ENCODE measurements around the gene APOM. TPM values are rescaled to one million over a fixed set of nuclear protein-coding genes. Genes with fewer than 3 reads are reported as not detected.
A peak's percentile ranks its signal among the peaks of the same experiment; 100 is the strongest.

APOM gene
- total RNA-seq, 1 donor from 2014 or later: 2.6 TPM

DNA sequence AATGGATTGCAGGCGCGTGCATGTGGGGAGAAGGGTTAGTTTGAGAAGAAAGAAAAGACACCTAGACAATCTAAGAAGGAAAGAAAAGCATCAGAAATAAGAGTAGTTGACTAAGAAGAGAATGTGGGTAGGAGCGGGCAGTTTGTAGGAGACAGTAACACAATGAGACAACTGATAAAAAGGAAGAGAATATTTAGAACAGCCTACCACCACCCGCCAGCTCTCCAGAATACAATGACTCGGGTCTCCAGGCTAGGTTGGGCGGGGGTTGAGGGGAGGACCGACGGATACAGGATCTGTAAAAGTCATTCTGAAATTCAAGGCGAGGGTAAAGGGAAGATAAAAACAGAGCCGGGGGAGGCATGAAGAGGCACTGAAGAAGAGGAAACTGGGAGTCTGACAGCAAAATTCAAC, 46.7 kb downstream of the APOM start:
- ATAC-seq (peak; percentile 1), DNase-seq (no peak)
- H3K9me3 ChIP-seq: no peaks in the 10 kb centered on the region
- TF ChIP-seq, protein P1, sequence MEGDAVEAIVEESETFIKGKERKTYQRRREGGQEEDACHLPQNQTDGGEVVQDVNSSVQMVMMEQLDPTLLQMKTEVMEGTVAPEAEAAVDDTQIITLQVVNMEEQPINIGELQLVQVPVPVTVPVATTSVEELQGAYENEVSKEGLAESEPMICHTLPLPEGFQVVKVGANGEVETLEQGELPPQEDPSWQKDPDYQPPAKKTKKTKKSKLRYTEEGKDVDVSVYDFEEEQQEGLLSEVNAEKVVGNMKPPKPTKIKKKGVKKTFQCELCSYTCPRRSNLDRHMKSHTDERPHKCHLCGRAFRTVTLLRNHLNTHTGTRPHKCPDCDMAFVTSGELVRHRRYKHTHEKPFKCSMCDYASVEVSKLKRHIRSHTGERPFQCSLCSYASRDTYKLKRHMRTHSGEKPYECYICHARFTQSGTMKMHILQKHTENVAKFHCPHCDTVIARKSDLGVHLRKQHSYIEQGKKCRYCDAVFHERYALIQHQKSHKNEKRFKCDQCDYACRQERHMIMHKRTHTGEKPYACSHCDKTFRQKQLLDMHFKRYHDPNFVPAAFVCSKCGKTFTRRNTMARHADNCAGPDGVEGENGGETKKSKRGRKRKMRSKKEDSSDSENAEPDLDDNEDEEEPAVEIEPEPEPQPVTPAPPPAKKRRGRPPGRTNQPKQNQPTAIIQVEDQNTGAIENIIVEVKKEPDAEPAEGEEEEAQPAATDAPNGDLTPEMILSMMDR (IDR thresholded peaks at IDR 0.05): no peak
- H3K27ac ChIP-seq: peak overlapping the region; percentile 97
- H3K4me1 ChIP-seq: peaks cover 17% of the 10 kb centered on the region
- peak overlapping the region; percentile 83 for H3K4me3 ChIP-seq
- intact Hi-C loops (cut with DNase I): no loop called here
- peaks cover 31% of the 10 kb centered on the region for H3K36me3 ChIP-seq
- no peaks in the 10 kb centered on the region for H3K27me3 ChIP-seq

DNA sequence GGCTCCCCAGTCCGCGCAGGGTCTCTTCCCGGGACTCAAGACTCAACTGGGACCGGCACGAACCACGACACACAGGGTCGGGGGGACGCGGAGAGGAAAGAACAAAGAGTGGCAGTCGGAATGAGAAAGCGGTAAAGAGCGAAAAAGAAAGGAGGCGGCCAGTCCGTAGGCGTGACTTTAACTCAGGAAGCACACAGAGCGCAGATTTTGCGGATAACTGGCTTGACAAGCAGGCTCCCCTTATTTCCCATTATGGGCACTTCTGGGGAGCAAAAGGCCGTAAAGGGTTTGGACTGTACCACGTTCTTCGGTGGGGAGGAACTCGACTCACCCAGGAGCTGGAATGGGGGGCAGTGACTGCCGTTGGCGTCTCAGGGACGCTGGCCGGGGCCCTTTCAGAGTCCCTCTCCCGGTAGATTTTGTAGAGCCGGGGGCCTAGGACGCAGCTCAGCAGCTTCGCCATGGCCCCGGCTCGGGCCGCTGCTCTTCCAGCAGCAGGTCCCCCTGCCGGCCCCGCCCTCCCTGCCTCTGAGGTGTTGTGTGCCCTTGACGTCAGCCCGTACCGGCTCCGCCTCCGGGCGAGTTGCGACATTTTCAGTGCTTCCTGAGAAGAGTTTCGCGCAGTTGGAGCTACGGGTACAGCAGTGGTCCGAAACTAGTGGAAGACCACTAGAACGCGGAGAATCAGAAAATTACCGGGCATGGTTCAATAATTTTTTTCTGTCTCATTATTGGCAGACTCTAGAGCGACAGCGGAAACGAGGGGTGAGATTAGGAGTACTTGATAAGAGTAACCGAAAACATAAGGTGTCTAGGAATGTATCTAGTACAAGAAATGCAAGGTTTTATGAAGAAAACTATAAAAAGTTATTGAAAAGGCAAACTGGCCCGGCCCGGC, 47.4 kb downstream of the APOM start, which contains the start of gene ABHD16A:
ABHD16A (minus strand) TSS at position 506 of the 898 bp plus-strand sequence; CDS start at position 463, 43 bp downstream.
- Histone ChIP-seq H3K27ac (peak within 1 kb of the TSS; percentile 97), H3K36me3 (peaks cover 26% of the 10 kb centered on the region), H3K9me3 (no peaks in the 10 kb centered on the region), H3K4me1 (peaks cover 17% of the 10 kb centered on the region), H3K27me3 (no peaks in the 10 kb centered on the region), H3K4me3 (peak within 1 kb of the TSS; percentile 83)
- TF ChIP-seq, protein P1 (IDR thresholded peaks at IDR 0.05): no peak
- DNase-seq (peak; percentile 100), ATAC-seq (peak; percentile 98)
- intact Hi-C loops (cut with DNase I): no loop called here

DNA sequence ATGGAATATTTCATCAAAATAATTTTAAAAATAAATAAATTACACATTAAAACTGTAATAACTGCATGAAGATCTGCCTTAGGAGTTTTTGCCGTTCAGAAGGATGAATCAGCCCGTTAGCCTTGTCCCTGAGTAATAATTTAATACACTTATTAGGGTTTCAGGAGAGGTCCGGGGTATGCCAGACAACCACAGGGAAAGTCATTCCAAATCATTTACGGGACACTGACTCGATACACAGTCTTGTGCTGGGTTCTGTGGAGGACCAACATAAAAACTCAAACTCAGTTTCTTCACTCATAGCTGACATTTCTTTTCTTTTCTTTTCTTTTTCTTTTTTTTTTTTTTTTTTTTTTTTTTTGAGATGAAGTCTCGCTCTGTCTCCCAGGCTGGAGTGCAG, 50.2 kb downstream of the APOM start:
- H3K27ac ChIP-seq: no peak overlapping the region
- TF ChIP-seq, protein P1 (IDR thresholded peaks at IDR 0.05): no peak
- peaks cover 13% of the 10 kb centered on the region for H3K4me1 ChIP-seq
- no peak overlapping the region for H3K4me3 ChIP-seq
- intact Hi-C loops (cut with DNase I): no loop called here
- ATAC-seq: no peak
- no peaks in the 10 kb centered on the region for H3K36me3 ChIP-seq
- H3K9me3 ChIP-seq: no peaks in the 10 kb centered on the region
- H3K27me3 ChIP-seq: no peaks in the 10 kb centered on the region
- no peak for DNase-seq

DNA sequence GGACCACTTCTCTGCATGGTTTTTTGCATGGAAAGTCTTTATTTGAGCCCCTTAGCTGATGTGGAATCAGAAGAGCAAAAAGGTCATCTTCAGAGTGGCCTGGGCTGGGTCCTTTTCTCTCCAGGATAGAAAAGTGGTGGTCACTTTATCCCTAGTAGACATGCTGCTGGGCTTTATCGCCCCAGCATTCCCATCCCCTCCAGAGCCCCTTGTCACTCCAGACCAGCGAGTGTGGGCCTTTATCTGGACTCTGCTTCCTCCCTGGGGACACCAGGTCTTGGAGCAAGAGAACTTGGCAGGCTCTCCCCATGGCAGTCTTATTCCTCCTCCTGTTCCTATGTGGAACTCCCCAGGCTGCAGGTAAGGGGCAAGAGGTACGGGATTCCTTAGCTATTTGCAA, 50.9 kb downstream of the APOM start, which contains the start of gene LY6G6F:
LY6G6F (plus strand) TSS at position 268 of the 400 bp plus-strand sequence; CDS start at position 309, 41 bp downstream.
- peaks cover 6% of the 10 kb centered on the region for H3K4me1 ChIP-seq
- no peaks in the 10 kb centered on the region for H3K27me3 ChIP-seq
- H3K9me3 ChIP-seq: no peaks in the 10 kb centered on the region
- intact Hi-C loops (cut with DNase I): no loop called here
- ATAC-seq (no peak), DNase-seq (no peak)
- no peak within 1 kb of the TSS for H3K27ac ChIP-seq
- no peaks in the 10 kb centered on the region for H3K36me3 ChIP-seq
- H3K4me3 ChIP-seq: no peak within 1 kb of the TSS
- TF ChIP-seq, protein P1 (IDR thresholded peaks at IDR 0.05): no peak

DNA sequence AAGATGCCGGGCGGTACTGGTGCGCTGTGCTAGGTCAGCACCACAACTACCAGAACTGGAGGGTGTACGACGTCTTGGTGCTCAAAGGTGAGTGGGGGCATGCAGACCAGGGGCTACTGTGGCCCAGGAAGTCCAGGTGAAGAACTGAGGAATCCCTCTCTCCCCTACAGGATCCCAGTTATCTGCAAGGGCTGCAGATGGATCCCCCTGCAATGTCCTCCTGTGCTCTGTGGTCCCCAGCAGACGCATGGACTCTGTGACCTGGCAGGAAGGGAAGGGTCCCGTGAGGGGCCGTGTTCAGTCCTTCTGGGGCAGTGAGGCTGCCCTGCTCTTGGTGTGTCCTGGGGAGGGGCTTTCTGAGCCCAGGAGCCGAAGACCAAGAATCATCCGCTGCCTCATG, 52.0 kb downstream of the APOM start:
- ATAC-seq: no peak

More for the DNA sequence above, 52.0 kb downstream of the APOM start:
- TF ChIP-seq, protein P1 (IDR thresholded peaks at IDR 0.05): no peak
- Histone ChIP-seq H3K9me3 (no peaks in the 10 kb centered on the region), H3K27ac (no peak overlapping the region), H3K27me3 (no peaks in the 10 kb centered on the region), H3K4me3 (no peak overlapping the region), H3K4me1 (no peaks in the 10 kb centered on the region), H3K36me3 (no peaks in the 10 kb centered on the region)
- intact Hi-C loops (cut with DNase I): no loop called here
- DNase-seq: no peak

Small RNAs within 50 kb of the gene (microRNA-seq; reads per million reads assigned to microRNA genes)
- gene MIR4646 (ENCODE audit: borderline microRNAs expressed): 0.50 reads per million
- not detected for gene MIR6832 (ENCODE audit: borderline microRNAs expressed)

Other genes with a start within 250 kb of the APOM start
- 8.2 TPM for gene MICB, start 157.7 kb upstream of the APOM start, total RNA-seq
- not detected for gene MCCD1, start 126.9 kb upstream of the APOM start, total RNA-seq
- gene DDX39B, start 113.9 kb upstream of the APOM start, total RNA-seq: 241 TPM
- 0.75 TPM for gene ATP6V1G2, start 109.3 kb upstream of the APOM start, total RNA-seq
- gene NFKBIL1, start 108.3 kb upstream of the APOM start, total RNA-seq: 22.6 TPM
- 0.46 TPM for gene LTA, start 83.6 kb upstream of the APOM start, total RNA-seq
- 2.4 TPM for gene TNF, start 80.3 kb upstream of the APOM start, total RNA-seq
- 6.2 TPM for gene LTB, start 73.5 kb upstream of the APOM start, total RNA-seq
- 68.1 TPM for gene LST1, start 69.6 kb upstream of the APOM start, total RNA-seq
- gene NCR3, start 62.9 kb upstream of the APOM start, total RNA-seq: 1.8 TPM
- gene AIF1, start 40.7 kb upstream of the APOM start, total RNA-seq: 55.3 TPM
- 138 TPM for gene PRRC2A, start 35.2 kb upstream of the APOM start, total RNA-seq
- gene BAG6, start 3.2 kb upstream of the APOM start, total RNA-seq: 238 TPM
- gene C6orf47, start 4.9 kb downstream of the APOM start, total RNA-seq: 25.6 TPM
- gene GPANK1, start 9.1 kb downstream of the APOM start, total RNA-seq: 13.9 TPM
- gene CSNK2B, start 10.2 kb downstream of the APOM start, total RNA-seq: 114 TPM
- 12.6 TPM for gene LY6G5B, start 14.1 kb downstream of the APOM start, total RNA-seq
- gene LY6G5C, start 25.2 kb downstream of the APOM start, total RNA-seq: 3.4 TPM
- gene ABHD16A, start 47.4 kb downstream of the APOM start, total RNA-seq: 55.8 TPM
- not detected for gene LY6G6F, start 51.0 kb downstream of the APOM start, total RNA-seq
- not detected for gene LY6G6D, start 59.5 kb downstream of the APOM start, total RNA-seq
- gene LY6G6C, start 65.9 kb downstream of the APOM start, total RNA-seq: not detected
- 1.1 TPM for gene MPIG6B, start 67.5 kb downstream of the APOM start, total RNA-seq
- 71.2 TPM for gene DDAH2, start 73.4 kb downstream of the APOM start, total RNA-seq
- 286 TPM for gene CLIC1, start 80.6 kb downstream of the APOM start, total RNA-seq
- 11.2 TPM for gene MSH5, start 84.1 kb downstream of the APOM start, total RNA-seq
- 2.6 TPM for gene SAPCD1, start 106.8 kb downstream of the APOM start, total RNA-seq
- 3.4 TPM for gene VWA7, start 121.4 kb downstream of the APOM start, total RNA-seq
- gene VARS1, start 139.9 kb downstream of the APOM start, total RNA-seq: 53.0 TPM
- gene LSM2, start 151.1 kb downstream of the APOM start, total RNA-seq: 30.8 TPM
- 2.0 TPM for gene HSPA1L, start 159.4 kb downstream of the APOM start, total RNA-seq
- gene HSPA1A, start 159.6 kb downstream of the APOM start, total RNA-seq: 150 TPM
- gene HSPA1B, start 171.8 kb downstream of the APOM start, total RNA-seq: 112 TPM
- gene NEU1, start 206.9 kb downstream of the APOM start, total RNA-seq: 81.0 TPM
- 23.1 TPM for gene SLC44A4, start 223.1 kb downstream of the APOM start, total RNA-seq
- 36.0 TPM for gene EHMT2, start 241.8 kb downstream of the APOM start, total RNA-seq
- gene ZBTB12, start 246.2 kb downstream of the APOM start, total RNA-seq: 3.5 TPM

Measured in upper lobe of right lung (tissue), 1 donor.